ENCODE measurements around the gene AKAP8L.

Gene AKAP8L

GRCh38 chr19:15418579-15419412, at the start of gene AKAP8L:
Gene AKAP8L (minus strand): TSS chr19:15418988. CDS start chr19:15418923, 65 bp downstream.
- DNase-seq: peak; percentile 100

- no peak for DNase-seq
These were observed 49.0 kb upstream of the AKAP8L start for GRCh38 chr19:15467734-15468214.

DNA sequence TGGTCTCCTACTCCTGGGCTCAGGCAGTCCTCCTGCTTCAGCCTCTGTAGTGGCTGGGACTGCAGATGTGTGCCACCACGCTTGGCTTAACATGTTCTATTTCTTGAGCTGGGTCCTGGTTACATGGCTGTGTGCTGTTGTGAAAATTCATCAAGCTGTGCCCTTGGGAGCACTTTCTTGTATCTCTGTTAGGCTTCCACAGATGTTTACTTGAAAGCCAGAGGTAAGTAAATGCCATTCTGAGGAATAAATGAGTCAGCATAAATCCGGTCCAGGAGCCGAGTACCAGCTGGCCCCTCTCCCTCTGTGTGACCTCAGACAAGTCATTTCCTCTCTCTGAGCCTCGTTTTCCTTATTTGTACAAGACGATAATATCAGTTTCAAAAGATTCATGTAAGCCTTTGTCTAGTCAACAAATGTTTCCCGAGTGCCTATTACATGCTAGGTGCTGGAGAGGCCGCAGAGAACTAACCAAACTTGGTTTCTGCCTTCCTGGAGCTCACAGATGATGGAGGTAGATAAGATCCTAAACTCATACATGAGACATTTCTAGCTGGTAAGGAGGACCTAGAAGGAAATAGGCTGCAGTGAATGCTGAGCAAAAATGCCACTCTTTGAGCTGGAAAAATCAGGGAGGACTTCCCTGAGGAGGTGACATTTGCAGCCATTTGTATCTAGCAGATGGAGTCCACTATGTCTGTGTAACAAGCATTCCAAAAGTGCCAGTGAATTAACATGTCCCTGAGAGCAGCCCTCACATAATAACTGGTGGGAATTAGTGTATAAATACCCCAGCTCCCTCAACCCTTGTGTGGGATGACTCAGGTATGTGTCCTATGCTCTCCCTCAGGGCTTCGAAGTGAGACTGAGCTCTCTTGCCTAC, 48.3 kb upstream of the AKAP8L start:
- DNase-seq: no peak

DNA sequence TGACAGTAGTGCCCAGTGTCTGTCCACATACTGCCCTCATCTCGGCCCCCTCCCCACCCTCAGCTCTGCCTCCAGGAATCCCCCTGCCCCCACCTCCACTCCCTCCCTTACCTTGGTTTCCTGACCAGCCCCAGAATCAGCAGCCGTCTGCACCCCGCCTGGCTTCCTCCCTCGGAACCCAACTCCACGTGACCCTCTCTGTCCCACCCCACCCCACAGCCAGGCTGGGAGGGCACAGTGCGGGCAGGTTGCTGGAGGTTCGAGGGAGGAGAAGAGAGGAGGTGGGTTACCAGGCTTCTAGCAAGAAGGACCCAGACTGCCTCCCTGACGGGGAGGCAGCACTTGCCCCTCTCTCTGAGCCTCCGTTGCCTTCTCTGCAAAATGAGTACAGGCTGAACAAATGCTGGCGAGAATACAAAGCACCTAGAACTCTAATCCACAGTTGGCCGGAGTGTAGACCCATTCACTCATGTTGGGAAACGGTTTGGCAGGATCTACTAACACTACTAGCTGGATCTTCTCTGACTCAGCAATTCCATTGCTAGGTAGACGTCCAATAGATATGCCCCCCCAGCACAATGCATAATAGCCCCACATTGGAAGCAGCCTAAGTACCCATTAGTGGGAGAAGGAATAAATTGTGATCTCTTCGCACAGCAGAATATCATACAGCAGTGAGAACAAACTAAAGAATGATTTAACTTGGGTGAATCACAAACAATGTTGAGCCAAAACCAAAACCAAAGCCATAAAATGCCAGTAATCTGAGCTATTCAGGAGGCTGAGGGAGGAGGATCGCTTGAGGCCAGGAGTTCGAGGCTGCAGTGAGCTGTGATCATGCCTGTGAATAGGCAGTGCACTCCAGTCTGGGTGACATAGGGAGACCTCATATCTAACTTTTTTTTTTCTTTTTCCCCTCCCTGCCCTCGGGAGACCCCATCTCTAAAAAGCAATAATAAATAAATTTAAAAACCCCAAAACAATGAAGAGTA, 45.9 kb upstream of the AKAP8L start, which contains the start of gene RASAL3:
RASAL3 (minus strand) TSS at position 151 of the 992 bp plus-strand sequence. CDS start 186 bp downstream, outside the sequence.
- DNase-seq: no peak

GRCh38 chr19:15463861-15464371, 45.1 kb upstream of the AKAP8L start:
- DNase-seq: no peak

- no peak for DNase-seq
These were observed 42.9 kb upstream of the AKAP8L start for GRCh38 chr19:15461694-15462093.

DNA sequence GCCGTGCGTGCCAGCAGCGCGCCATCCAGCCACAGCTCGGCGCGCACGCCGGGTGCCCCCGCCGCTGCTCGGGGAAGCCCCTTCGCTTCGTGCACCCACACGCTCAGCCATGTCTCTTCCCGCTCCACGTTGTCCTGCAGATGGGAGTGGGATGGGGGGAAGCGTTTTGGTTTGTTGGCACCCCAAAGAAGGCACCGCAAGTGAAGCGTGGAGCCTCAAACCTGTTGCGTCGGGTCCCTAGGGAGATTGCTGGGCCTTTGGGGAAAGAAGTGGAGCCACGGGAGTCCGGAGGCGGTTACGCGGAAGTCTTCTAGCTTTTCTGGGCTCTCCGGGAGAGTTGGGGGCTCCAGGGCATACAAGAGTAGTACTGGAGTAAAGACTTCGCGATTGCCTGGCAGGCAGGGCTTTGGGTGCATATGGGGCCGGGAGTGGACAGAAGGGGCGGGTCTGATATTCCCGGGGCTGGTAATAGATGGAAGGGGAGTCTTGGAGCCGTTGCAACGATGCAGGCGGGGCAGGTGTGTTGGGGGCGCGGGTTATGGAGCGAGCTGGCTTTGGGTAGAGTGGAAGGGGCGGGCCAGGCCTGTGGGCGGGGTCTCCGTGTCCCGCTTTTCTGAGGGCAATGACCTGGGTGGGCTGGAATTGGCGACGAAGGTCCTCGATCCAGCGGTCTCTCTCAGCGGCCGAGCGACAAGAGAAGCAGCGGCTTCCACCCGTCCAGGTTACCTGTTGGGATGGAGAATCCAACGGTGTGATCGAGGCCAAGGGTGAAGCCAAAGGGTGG, 39.1 kb upstream of the AKAP8L start:
- no peak for DNase-seq

- DNase-seq: no peak
These were observed 38.3 kb upstream of the AKAP8L start for GRCh38 chr19:15456871-15457700.

- no peak for DNase-seq
These were observed 37.7 kb upstream of the AKAP8L start for GRCh38 chr19:15456441-15456840.

DNA sequence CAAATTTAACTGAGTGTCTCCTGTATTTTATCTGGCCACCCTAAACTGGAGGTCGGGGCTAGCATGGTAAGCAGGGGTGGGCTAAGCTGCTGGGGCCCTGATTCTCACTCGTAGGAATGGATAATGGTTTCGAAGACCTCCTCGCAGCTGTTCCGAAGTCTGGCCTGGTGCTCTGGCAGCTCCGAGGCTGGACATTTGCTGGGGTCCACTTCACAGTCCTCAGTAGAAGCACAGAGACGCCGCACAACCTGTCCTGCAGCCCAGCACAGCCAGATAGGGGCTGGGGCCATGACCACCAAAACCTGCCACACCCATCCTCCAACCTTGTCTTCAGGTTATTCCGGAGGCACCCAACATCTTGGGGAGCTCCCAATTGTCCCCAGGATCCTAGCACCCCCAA, 37.2 kb upstream of the AKAP8L start:
- DNase-seq: no peak

DNA sequence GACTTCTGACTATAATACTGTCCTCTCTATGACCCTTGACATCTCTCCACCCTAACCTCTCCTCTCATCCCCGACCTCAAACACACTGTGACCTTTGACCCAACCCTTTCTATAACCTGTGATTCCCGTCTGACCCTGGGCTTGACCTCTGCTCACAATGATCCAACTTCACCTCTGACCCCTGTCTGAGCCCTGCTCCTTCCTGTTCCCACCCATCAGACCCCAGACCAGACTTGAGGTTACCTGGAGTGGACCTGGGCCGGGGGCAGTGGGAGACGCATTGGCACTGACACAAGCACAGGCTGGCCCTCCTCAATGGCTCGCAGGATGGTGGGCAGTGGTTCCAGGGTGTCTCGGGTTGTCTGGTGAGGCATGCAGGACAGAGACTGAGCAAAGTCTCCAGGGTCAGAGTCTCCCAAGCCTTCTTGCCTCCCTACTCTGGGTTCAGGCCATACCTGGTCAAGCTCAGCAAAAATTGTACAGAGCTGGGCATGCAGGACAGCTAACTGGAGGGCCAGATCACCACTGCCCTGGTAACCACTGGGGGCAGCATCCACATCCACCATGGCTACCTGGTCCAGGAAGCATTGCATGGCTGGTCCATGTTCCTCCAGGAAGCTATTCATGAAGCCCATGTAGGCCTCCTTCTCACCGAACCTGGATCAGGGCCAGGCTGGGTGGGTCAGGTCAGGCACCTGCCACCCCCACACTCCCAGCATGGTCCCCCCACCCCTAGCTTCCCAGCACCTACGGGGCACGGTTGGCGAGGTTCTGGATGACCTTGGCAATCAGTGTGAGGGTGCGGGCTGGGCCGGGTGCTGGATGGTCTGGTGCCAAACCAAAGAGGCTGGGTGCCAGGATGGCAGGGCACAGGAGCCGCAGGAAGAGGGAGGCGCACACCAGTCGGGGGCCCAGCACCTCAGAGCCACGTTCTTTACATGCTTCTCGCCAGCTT, 35.4 kb upstream of the AKAP8L start:
- no peak for DNase-seq

DNA sequence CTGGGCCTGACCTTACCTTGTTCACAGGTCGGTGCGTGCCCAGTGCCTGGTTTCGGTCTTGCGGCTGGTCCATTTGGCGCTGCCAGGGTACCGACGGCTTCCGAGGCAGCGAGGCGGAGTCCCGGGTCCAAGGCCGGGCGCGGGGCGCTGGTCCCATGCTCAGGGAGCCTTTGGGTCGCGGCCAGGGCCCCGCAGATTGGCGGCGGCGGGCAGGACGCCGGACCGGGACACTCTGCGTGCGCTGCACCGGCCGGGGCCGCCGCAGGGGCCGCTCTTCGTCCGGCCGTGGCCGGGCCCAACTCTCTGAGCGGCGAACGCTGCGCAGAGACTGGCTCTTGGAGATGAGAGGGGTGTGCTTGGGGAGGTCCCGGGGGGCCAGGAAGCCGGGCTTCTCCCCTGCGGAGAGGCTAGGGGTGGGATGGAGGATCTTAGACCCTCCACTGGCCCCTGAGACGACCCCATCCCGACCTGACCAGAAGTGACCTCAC, 34.3 kb upstream of the AKAP8L start:
- DNase-seq: no peak

- peak; percentile 79 for DNase-seq
These were observed 33.6 kb upstream of the AKAP8L start for GRCh38 chr19:15452111-15453047.

- DNase-seq: no peak
These were observed 31.7 kb upstream of the AKAP8L start for GRCh38 chr19:15450528-15450890.

DNA sequence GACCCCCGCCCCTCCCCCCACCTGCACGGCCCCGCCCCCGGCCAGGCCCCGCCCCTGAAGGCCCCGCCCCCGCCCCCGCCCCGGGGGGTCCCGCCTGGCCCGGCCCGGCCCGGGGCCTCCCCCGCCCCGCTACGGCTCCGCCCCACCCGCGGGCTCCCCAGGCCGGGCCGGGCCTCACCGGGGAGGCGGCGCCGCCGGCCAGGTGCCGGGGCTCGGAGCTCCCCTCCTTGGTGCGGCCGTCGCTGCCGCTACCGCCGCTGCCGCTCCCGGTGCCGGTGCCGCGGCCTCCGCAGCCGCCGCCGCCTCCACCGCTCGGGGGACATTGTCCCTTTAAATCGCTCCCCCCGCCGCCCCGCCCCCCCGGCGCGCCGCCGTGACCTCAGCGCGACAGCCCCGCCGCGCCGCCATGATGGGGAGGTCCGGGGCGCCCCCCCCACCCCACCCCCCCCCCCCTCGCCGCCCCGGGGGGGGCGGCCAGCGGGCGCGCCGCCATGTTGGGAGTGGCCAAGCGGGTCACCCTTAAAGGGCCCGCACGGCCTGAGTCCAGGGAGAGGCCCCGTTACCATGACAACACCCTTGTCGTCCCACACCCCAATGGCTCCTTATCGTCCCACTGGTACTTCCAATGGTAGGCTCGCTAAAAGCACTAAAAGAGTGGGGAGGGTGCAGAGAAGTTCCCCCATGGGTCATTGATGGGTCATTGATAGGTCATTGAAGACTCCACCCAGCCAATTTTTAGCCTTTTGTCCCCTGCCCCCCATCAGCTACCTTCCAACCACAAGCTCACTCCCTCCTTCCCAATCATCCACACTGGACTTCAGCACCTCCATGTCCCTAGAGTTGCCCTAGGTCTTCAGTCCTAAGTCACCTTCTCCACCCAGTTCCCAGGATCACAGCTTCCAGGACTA, 31.1 kb upstream of the AKAP8L start, which contains the start of gene WIZ:
WIZ (minus strand) TSS at position 337 of the 908 bp plus-strand sequence. CDS start 1,649 bp downstream, outside the sequence.
- peak; percentile 85 for DNase-seq
